GM12874 (cell line): ENCODE results near the gene AMMECR1.

ENCODE experiments used
- TF ChIP-seq, protein P1 (sequence below): IDR thresholded peaks from 2 replicates; pipeline ENCODE4 v1.5.1; 2011; ENCODE audit warnings: low read depth, mild to moderate bottlenecking, control low read depth, low read length, moderate library complexity; ENCODE audit not compliant: insufficient read depth

AMMECR1 gene

GRCh38 chrX:110318664-110318968 is 731 bp upstream of the AMMECR1 start:
- TF ChIP-seq, protein P1, sequence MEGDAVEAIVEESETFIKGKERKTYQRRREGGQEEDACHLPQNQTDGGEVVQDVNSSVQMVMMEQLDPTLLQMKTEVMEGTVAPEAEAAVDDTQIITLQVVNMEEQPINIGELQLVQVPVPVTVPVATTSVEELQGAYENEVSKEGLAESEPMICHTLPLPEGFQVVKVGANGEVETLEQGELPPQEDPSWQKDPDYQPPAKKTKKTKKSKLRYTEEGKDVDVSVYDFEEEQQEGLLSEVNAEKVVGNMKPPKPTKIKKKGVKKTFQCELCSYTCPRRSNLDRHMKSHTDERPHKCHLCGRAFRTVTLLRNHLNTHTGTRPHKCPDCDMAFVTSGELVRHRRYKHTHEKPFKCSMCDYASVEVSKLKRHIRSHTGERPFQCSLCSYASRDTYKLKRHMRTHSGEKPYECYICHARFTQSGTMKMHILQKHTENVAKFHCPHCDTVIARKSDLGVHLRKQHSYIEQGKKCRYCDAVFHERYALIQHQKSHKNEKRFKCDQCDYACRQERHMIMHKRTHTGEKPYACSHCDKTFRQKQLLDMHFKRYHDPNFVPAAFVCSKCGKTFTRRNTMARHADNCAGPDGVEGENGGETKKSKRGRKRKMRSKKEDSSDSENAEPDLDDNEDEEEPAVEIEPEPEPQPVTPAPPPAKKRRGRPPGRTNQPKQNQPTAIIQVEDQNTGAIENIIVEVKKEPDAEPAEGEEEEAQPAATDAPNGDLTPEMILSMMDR: no peak

GRCh38 chrX:110317061-110317819 is 645 bp downstream of the AMMECR1 start:
- TF ChIP-seq, protein P1: no peak

DNA sequence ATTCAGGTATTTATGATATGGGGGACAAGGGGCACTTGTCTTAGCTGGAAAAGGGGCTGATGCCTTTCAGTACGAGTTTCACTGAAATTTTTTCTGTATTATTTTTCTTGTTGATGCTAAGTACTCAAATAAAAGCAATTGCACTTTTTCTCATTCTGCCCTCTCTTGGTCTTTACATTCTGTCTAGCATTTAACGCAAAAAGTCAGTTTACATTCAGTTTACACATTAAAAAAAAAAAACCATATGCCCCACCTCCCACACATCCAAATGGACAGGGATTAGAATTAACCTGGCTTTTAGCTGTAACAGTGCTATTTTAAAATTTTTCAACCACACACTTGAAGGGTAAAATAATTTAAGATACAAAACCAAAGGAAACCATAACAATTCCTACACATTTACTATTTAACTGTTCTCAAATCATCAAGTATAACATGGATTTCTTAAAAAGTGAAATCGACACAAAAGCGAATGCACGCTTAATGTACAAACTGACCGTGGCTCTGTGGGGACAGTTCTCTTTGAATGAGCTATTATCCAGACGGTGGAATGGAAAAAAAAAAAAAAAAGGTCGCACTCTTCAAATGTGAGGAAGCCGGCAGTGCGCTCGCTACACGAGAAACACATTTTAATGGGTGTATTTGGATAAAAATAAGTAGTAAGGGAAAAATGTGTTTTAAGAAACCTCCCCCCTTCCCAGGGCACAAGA is 1.4 kb downstream of the AMMECR1 start:
- TF ChIP-seq, protein P1: no peak

GRCh38 chrX:110315551-110315950 is 2.3 kb downstream of the AMMECR1 start:
- TF ChIP-seq, protein P1: no peak

GRCh38 chrX:110311437-110312230 is 6.3 kb downstream of the AMMECR1 start:
- TF ChIP-seq, protein P1: no peak

DNA sequence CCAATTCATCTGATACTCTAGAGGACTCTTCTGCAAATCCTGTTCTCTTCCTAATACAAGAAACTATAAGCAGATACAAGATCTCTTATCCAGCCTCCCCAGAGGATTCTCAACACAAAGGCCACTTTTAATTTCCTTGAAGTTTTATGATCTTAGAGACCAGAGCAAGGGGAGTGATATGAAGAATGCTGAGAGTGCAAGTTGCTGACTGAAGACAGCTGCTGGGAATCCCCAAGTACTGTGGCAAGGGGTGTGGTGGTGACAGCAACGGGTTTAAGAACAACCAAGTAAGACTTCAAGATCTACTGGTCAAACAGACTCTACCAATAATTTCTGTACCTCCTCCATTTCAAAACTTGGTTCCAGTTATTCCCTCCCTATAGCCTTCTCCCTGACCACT is 7.0 kb downstream of the AMMECR1 start:
- TF ChIP-seq, protein P1: no peak

DNA sequence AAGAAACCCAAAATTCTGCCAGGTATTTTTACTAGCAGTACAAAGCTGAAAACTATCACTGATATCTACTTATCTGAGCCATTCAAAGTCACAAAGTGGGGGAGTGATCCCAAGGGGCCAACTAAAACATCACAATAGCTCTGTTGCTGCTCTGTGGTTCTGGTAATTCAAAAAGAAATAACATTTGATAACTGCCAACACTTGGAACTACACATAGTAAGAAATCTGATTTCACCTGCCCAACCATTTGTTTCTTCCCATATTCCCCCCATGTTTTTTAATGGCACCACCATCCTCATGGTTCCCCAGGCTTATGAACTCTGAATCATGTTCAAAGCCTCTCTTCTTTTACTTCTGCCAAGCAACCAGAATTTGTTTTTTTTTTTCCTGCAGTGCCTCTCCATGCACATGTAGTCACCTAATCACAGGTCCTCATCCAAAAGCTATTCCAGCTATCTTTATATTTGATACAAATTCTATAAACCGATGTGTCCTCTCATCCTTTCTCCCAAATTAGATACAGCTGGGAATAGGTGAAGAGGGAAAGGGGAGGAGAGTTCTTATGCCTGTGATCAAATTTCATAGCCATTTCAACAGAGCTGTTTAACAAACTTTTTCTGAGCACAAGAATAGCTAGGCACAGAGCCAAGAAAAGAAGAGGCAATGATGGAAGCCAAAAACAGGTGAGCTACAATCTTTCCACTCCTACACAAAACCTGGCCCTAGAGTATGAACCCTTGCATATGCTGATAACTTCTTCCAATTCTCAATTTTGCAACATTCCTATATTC is 7.7 kb downstream of the AMMECR1 start:
- TF ChIP-seq, protein P1: no peak
